Measurements from ENCODE around the gene HIRIP3.
"Not testable (repeated sequence)": the region's sequence is repeated elsewhere in the genome, so short reads cannot be mapped to it uniquely, and the experiment has no call there.

HIRIP3 gene

DNA sequence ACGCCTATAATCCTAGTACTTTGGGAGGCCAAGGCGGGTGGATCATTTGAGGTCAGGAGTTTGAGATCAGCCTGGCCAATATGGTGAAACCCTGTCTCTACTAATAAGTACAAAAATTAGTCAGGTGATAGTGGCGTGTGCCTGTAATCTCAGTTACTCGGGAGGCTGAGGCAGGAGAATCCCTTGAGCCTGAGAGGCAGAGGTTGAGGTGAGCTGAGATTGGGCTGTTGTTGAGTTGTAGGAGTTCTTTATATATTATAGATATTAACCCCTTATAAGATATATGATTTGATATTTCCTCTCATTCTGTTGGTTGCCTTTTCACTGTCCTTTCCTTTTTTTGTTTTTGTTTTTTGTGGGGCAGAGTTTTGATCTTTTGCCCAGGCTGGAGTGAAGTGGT, 35.6 kb downstream of the HIRIP3 start:
- not testable (repeated sequence) for DNase-seq (ENCODE audit: low read depth in 3 of 3)

- no peak for DNase-seq (ENCODE audit: low read depth in 3 of 3)
Measured at GRCh38 chr16:29959293-29959692, 36.1 kb downstream of the HIRIP3 start.

DNA sequence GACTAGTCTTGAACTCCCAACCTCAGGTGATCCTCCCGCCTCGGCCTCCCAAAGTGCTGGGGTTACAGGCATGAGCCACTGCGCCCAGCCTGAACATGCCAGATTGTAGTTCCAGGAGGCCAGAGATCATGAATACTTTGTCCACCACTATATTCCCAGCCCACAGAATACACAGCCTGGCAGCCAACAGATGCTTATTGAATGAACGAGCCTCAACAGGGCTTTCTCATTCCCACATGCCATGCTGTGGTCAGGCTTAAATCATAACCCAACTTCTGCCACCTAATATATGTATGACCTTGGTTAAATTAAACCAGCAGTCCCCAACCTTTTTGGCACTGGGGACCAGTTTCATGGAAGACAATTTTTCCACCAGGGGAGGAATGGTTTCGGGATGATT, 36.7 kb downstream of the HIRIP3 start:
- DNase-seq (ENCODE audit: low read depth in 3 of 3): no peak

- DNase-seq (ENCODE audit: low read depth in 3 of 3): no peak
Measured at GRCh38 chr16:29951625-29952365, 43.6 kb downstream of the HIRIP3 start.

- no peak for DNase-seq (ENCODE audit: low read depth in 3 of 3)
Measured at GRCh38 chr16:29950806-29951461, 44.5 kb downstream of the HIRIP3 start.

GRCh38 chr16:29947897-29948296, 47.5 kb downstream of the HIRIP3 start:
- DNase-seq (ENCODE audit: low read depth in 3 of 3): no peak

GRCh38 chr16:29943846-29944799, 51.3 kb downstream of the HIRIP3 start:
- DNase-seq (ENCODE audit: low read depth in 3 of 3): no peak
